Activated CD4-positive, alpha-beta T cell treated with anti-CD3 and anti-CD28 coated beads, Interleukin-2, amount 50 U/mL, for 48 hours (primary cell): Measurements from ENCODE around the gene GNA15.
"Not testable (repeated sequence)": the region's sequence is repeated elsewhere in the genome, so short reads cannot be mapped to it uniquely, and the experiment has no call there.

Experiments used
- DNase-seq, 2 experiments: peaks; one replicate each; pipeline ENCODE4 v3.0.0-alpha.2; 2020

The GNA15 gene, protein sequence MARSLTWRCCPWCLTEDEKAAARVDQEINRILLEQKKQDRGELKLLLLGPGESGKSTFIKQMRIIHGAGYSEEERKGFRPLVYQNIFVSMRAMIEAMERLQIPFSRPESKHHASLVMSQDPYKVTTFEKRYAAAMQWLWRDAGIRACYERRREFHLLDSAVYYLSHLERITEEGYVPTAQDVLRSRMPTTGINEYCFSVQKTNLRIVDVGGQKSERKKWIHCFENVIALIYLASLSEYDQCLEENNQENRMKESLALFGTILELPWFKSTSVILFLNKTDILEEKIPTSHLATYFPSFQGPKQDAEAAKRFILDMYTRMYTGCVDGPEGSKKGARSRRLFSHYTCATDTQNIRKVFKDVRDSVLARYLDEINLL

DNA sequence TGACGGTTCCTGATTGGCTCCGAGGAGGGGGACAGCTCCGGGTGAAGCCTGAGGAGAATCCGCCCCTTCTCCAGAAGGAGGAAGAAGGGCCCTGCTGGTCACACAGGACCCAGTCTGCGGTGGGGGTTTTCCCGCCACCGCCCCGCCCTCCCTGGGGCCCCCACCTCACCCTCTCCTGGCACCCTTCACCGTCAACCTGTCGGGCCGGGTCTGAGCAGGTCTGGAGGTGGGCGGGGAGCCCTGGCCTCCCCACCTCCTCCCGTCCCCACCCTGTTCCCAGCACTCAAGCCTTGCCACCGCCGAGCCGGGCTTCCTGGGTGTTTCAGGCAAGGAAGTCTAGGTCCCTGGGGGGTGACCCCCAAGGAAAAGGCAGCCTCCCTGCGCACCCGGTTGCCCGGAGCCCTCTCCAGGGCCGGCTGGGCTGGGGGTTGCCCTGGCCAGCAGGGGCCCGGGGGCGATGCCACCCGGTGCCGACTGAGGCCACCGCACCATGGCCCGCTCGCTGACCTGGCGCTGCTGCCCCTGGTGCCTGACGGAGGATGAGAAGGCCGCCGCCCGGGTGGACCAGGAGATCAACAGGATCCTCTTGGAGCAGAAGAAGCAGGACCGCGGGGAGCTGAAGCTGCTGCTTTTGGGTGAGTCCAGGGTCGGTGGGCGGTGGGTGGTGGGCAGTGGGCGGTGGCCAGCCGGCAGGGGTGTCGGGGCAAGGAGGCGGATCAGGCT is at the start of gene GNA15:
Gene GNA15, plus strand, starts transcription at position 73 of the 723 bp plus-strand sequence. Its CDS starts 418 bp downstream, at position 491.
- DNase-seq, result peak; percentile 57 to 66

GRCh38 chr19:3087769-3088168 is 48.1 kb upstream of the GNA15 start:
- no peak for DNase-seq

DNA sequence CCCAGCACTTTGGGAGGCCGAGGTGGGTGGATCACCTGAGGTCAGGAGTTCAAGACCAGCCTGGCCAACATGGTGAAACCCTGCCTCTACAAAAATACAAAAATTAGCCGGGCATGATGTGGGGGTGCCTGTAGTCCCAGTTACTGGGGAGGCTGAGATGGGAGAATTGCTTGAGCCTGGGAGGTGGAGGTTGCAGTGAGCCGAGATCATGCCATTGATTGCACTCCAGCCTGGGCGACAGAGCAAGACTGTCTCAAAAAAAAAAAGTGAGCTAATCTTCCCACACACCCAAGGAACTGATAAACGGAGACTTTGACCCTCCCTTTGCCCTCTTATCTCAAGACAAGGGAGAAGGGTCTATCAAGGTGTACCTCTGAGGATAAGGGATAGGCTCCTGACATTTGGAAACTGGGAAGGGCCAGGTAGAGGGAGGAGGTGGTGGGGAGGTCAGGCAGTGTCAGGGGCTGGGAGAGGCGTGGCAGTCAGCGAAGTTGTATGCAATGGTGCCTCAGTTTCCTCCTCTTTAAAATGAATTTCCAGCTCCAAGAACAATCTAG is 46.5 kb upstream of the GNA15 start:
- not testable (repeated sequence) for DNase-seq

DNA sequence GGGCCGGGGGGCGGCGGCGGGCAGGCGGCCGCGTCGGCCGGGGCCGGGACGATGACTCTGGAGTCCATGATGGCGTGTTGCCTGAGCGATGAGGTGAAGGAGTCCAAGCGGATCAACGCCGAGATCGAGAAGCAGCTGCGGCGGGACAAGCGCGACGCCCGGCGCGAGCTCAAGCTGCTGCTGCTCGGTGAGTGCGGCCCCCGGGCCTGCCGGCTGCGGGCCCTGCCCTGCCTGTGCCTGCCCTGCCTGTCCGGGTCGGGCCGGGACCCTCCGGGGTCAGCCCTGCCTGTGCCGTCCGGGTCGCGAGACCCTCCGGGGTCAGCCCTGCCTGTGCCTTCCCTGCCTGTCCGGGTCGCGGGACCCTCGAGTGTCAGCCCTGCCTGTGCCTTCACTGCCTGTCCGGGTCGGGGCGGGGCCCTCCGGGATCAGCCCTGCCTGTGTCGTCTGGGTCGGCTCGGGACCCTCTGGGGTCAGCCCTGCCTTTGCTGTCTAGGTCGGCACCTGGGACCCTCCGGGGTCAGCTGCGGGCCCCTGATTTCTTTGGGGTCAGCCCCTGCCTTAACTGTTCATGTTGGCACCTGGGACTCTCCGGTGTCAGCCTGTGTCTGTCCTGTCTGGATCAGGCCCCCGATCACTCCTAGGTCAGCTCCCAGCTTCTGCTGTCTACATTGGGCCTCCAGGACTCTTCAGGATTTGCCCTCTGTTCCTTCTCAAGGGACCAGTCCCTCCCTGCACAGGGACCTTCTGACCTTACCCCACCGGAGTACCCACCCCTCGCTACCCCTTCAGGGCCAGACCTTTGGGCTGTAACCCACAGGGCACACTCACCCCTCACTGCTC is 41.0 kb upstream of the GNA15 start:
- peak; percentile 33 to 48 for DNase-seq

DNA sequence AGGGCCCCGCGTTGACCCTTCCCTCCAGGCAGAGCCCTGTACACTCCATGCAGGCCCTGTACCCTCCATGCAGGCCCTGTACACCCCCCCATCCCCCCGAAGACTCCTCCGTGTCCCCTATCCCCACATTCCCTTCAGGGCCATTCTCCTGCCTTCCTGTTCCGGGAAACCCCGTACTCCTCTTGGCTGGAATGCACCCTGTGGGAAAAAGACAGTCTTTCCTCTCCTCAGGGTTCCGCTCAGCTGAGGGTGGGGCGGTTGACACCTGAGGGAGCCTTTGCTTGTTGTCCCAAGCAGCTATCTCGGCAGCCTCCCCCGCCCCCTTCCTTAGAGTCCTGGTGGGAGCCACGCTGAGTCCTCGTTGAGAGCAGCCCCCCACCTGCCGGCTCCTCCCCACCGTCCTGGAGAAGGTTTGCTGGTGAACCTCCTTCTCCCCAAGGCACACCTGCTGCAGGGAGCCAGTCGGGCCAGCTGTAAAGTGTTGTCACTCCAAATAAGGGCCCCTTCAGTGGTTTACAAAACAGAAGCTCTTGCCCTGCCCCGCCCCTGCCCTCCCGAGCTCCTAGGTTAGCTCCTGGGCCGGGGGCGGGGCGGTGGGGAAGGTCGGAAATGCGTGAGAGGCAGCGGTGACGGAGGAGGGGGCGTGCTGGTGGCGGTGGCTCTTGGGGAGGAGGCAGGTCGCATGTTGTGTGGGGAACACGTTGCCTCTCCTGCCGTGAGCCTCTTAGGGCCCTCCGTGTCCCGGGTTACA is 40.2 kb upstream of the GNA15 start:
- peak; percentile 44 to 57 for DNase-seq

DNA sequence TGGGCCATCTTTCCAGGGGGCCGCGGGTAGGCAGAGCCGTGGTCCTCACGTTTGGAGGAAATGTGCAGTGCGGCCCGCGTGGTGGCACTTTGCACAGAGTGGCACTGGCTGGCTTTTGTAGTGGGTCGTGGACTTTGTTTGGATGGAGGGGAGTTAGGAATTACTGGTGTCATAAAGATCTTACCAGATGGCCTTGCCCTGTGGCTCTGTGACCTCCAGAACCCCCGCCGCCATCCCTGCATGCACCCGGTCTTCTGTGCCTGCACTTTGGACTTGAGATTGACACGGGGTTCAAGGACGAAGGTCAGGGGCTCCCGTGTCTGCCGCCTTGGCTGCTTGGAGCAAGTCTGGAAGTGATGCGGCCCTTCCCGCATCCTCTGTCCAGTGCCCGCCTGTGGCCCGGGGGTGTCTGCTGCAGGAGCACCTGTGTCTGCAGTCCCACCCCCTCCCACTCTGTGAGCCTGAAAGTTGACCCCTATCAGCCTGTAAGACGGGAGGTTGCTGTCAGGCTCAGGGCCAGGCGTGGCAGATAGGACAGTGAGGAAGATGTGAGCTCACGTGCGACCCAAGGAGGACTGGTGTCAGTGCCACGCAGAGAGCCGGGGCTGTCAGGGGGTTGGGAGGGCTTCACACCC is 39.4 kb upstream of the GNA15 start:
- no peak for DNase-seq

DNA sequence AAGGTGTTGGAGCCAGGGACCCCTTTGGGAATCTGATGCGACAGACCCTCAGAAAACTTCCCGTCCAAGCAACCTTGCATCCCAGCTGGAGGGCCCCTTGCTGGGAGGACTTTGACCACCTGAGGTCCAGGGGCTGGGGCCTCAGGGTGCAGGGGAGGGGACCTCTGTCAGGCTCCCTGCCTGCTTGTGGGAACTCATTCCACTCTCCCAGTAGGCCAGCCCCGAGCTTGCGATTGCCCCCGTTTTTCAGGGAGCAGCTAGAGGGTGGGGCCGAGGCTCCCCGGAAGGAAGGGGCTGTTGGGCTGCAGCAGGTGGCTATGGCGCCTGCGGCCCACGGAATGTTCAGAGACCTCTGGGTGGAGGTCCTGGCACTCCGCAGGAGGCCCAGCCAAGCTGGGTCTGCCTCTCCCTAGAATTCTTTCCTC is 38.9 kb upstream of the GNA15 start:
- DNase-seq, result no peak

- DNase-seq, result no peak
Observed at GRCh38 chr19:3097442-3097871, 38.4 kb upstream of the GNA15 start.

DNA sequence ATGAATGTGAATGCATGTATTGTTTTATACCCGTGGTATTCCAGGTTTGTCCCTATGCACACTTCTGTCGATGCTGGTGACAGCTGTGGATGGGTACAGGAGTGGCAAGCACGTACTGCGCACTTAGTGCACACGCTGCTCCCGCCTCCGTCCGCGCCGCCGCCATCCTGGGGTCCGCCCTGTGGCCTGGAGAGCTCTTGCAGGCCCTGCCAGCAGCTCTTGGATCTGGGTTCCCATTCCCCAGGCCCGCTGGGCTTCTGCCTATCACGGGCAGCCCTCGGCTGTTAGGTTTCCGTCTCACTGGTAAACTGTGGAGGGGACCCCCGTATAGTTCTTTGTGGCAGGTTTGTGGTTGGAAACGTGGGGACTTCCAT is 37.7 kb upstream of the GNA15 start:
- DNase-seq, result no peak

- DNase-seq, result no peak
Observed at GRCh38 chr19:3098515-3099346, 37.1 kb upstream of the GNA15 start.

GRCh38 chr19:3099347-3100145 is 36.3 kb upstream of the GNA15 start:
- no peak for DNase-seq

DNA sequence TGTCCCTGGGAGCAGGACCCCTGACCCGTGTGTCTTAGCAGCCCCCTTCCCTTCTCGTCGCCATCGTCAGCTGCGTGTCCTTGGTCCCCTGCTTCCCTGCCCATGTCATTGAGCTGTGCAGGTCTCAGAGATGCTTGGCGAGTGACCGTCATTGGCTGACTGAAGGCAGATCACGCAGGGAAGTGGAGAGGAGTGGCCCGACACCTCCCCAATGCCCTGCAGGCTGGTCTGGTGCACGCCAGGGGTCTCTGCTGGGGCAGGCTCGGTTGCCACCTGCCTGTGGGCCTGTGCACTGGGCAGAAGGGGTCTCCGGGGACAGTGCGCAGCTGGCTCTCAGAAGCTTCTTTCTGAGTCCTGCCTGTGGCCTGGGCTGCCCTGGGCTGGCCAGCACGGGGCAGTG is 35.5 kb upstream of the GNA15 start:
- DNase-seq, result no peak

- DNase-seq, result no peak
Observed at GRCh38 chr19:3100747-3101730, 34.8 kb upstream of the GNA15 start.

DNA sequence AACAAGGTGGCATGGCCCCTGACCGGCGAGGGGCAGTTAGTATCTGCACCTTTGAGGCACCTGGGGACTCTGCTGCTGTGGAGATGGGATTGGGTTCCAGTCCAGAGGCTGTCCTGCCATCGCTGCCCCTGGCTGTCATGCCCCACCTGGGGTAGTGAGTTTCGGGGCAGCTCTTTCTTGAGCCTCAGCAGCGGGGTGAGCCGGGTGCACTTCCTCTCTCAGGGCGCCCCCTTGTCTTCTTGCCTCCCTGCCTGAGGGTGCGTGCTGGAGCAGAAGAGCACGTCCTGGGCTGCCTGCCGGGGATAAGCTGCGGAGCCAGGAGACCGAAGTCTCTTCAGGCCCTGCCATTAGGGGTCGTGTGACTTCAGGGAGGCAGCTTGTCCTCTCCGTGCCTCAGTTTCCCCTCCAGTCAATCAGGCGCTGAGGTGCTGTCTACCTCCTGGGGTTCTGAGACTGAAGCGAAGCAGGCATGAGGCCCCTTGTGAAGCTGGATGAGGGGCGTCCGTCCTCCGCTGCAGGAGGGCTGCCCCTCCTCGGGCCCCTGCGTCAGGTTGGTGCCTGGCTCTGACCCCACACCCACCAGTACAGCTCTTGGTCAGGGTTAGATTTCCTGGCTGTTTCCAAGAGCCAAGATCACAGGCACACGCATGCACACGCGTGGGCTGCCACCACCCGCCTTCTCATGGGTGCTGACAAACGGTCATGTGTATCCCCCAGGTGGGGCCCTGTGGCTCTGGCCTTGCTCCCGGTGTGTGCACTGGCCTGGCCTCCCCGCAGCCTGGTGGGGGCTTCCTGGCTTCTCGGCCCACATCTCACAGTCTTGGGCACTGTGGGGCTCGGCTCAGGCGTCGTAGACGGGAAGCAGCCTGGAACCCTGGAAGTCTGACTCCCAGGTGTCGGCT is 33.3 kb upstream of the GNA15 start:
- no peak for DNase-seq

DNA sequence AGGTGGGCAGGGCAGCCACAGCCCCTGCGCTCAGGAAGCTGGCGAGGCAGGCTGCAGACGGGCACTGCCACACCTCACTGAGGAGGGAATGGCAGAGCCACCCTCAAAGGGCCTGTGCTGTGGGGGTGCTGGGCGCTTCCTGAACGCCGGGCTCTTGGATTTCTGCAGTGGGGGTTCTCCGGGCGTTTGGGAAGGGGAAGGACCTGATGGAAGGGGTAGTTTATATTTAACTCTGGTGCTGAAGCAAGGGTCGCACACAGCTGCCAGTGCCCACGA is 31.2 kb upstream of the GNA15 start:
- no peak for DNase-seq

DNA sequence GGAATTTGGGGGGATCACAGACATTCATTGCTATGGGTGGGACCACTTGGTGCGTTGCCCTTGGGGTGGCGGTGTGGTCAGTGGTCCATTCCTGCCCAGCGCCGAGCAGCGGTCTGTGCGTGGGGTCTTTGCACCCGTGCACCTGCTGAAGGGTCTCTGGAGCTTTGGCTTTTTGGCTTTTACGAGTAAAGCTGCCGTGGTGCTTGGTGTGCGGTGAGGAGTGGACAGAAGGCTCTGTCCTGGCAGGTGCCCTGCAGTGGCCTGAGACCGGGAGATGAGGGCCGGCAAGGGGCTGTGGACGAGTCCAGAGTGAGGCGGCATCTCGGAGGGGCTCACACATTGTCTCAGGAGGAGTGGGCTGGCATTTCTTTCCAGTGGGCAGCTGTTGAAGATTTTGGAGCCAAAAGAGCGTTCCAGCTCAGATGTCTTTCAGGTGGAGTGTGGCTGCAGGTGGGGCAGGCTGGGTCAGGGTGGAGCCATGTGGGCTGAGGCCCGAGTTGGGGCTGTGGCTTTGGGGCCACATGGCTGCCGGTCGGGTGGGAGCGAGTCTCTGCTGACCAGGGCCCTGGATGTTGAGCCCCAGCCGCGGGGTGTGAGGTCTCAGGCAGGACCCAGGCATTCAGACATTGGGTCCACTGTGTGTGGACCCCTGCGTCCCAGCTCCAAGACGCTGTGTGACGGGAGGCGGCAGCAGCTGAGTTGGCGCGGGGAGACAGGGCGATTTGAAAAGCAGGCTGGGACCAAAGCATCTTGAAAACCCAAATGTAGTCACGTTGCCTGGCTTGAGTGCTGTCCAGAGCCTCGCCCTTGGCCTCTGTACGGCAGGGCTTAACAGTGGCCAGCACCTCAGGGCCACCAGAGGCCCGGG is 30.0 kb upstream of the GNA15 start:
- DNase-seq, result no peak
